ENCODE results near the gene IST1. TPM values are rescaled to one million over a fixed set of nuclear protein-coding genes. Genes with fewer than 3 reads are reported as not detected.

The IST1 gene
- total and polyA plus RNA-seq, 2 donors (not counting 1 experiment from before 2014, with no cell fraction given): 139 to 221 TPM

DNA sequence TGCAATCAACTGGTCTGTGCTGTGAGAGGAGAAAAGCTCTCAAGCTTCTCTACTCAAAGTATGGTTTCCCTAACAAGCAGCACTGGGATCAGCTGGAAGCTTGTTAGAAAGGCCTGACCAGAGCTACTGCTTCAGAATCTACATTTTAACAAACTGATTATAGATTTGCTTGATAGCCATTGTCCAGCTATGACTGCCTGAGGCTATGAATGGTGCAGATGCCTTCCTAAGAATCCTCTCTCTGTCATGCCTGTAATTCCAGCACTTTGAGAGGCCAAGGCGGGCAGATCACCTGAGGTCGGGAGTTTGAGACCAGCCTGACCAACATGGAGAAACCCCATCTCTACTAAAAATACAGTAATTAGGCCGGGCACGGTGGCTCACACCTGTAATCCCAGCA, 76.2 kb downstream of the IST1 start:
- H3K4me1 ChIP-seq (ENCODE audit: control insufficient read depth, extremely low read depth, insufficient read depth, low read length): no peaks in the 10 kb centered on the region
- TF ChIP-seq, protein P1, sequence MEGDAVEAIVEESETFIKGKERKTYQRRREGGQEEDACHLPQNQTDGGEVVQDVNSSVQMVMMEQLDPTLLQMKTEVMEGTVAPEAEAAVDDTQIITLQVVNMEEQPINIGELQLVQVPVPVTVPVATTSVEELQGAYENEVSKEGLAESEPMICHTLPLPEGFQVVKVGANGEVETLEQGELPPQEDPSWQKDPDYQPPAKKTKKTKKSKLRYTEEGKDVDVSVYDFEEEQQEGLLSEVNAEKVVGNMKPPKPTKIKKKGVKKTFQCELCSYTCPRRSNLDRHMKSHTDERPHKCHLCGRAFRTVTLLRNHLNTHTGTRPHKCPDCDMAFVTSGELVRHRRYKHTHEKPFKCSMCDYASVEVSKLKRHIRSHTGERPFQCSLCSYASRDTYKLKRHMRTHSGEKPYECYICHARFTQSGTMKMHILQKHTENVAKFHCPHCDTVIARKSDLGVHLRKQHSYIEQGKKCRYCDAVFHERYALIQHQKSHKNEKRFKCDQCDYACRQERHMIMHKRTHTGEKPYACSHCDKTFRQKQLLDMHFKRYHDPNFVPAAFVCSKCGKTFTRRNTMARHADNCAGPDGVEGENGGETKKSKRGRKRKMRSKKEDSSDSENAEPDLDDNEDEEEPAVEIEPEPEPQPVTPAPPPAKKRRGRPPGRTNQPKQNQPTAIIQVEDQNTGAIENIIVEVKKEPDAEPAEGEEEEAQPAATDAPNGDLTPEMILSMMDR (conservative IDR thresholded peaks at IDR 0.05 in 1 of 2, IDR thresholded peaks at IDR 0.05 in 1 of 2; ENCODE audit: low read depth in 1 of 2, low read length in 2 of 2): no peak
- no peak for TF ChIP-seq EZH2 (IDR thresholded peaks at IDR 0.05; ENCODE audit: low read length, missing control alignments)

GRCh38 chr16:71972356-71972755, 77.0 kb downstream of the IST1 start:
- H3K36me3 ChIP-seq (ENCODE audit: control insufficient read depth, insufficient read depth, low read length): no peaks in the 10 kb centered on the region
- H3K9ac ChIP-seq (ENCODE audit: insufficient read depth, low read length): no peak overlapping the region
- H3K4me1 ChIP-seq (ENCODE audit: control insufficient read depth, extremely low read depth, insufficient read depth, low read length): no peaks in the 10 kb centered on the region
- no peaks in the 10 kb centered on the region for H3K9me3 ChIP-seq (ENCODE audit: control insufficient read depth, insufficient read depth, low read depth, low read length)
- H3K4me3 ChIP-seq (replicated peaks in 1 of 4; ENCODE audit: control extremely low read depth in 1 of 4, insufficient read depth in 1 of 4, low read depth in 3 of 4, low read length in 4 of 4): no peak overlapping the region
- no peak for DNase-seq (ENCODE audit: low read depth in 2 of 2)
- no peak overlapping the region for H3K27ac ChIP-seq (ENCODE audit: insufficient read depth, low read length)
- H2AFZ ChIP-seq (ENCODE audit: low read length): no peak overlapping the region
- H3K79me2 ChIP-seq (ENCODE audit: control insufficient read depth, insufficient read depth, low read length): no peaks in the 10 kb centered on the region
- no peak for TF ChIP-seq EZH2 (IDR thresholded peaks at IDR 0.05; ENCODE audit: low read length, missing control alignments)
- TF ChIP-seq, protein P1 (conservative IDR thresholded peaks at IDR 0.05 in 1 of 2, IDR thresholded peaks at IDR 0.05 in 1 of 2; ENCODE audit: low read depth in 1 of 2, low read length in 2 of 2): no peak
- H3K27me3 ChIP-seq (ENCODE audit: control insufficient read depth, insufficient read depth, low read length): no peaks in the 10 kb centered on the region
- no peaks in the 10 kb centered on the region for H4K20me1 ChIP-seq (ENCODE audit: control insufficient read depth, extremely low read depth, insufficient read depth, low read length)
- no peak overlapping the region for H3K4me2 ChIP-seq (ENCODE audit: extremely low read depth, insufficient read depth, low read length)

More for the DNA sequence above, 76.2 kb downstream of the IST1 start:
- H3K9me3 ChIP-seq (ENCODE audit: control insufficient read depth, insufficient read depth, low read depth, low read length): no peaks in the 10 kb centered on the region
- DNase-seq (ENCODE audit: low read depth in 2 of 2): no peak
- no peak overlapping the region for H3K9ac ChIP-seq (ENCODE audit: insufficient read depth, low read length)
- no peak overlapping the region for H3K4me3 ChIP-seq (replicated peaks in 1 of 4; ENCODE audit: control extremely low read depth in 1 of 4, insufficient read depth in 1 of 4, low read depth in 3 of 4, low read length in 4 of 4)
- H3K27ac ChIP-seq (ENCODE audit: insufficient read depth, low read length): no peak overlapping the region
- H3K79me2 ChIP-seq (ENCODE audit: control insufficient read depth, insufficient read depth, low read length): no peaks in the 10 kb centered on the region
- no peaks in the 10 kb centered on the region for H3K36me3 ChIP-seq (ENCODE audit: control insufficient read depth, insufficient read depth, low read length)
- H2AFZ ChIP-seq (ENCODE audit: low read length): no peak overlapping the region
- no peak overlapping the region for H3K4me2 ChIP-seq (ENCODE audit: extremely low read depth, insufficient read depth, low read length)
- H3K27me3 ChIP-seq (ENCODE audit: control insufficient read depth, insufficient read depth, low read length): no peaks in the 10 kb centered on the region
- no peaks in the 10 kb centered on the region for H4K20me1 ChIP-seq (ENCODE audit: control insufficient read depth, extremely low read depth, insufficient read depth, low read length)

GRCh38 chr16:71973001-71973400, 77.7 kb downstream of the IST1 start:
- no peak for DNase-seq (ENCODE audit: low read depth in 2 of 2)
- H3K36me3 ChIP-seq (ENCODE audit: control insufficient read depth, insufficient read depth, low read length): no peaks in the 10 kb centered on the region
- no peaks in the 10 kb centered on the region for H3K79me2 ChIP-seq (ENCODE audit: control insufficient read depth, insufficient read depth, low read length)
- no peaks in the 10 kb centered on the region for H4K20me1 ChIP-seq (ENCODE audit: control insufficient read depth, extremely low read depth, insufficient read depth, low read length)
- TF ChIP-seq, protein P1 (conservative IDR thresholded peaks at IDR 0.05 in 1 of 2, IDR thresholded peaks at IDR 0.05 in 1 of 2; ENCODE audit: low read depth in 1 of 2, low read length in 2 of 2): no peak
- TF ChIP-seq EZH2 (IDR thresholded peaks at IDR 0.05; ENCODE audit: low read length, missing control alignments): no peak
- no peak overlapping the region for H3K4me3 ChIP-seq (replicated peaks in 1 of 4; ENCODE audit: control extremely low read depth in 1 of 4, insufficient read depth in 1 of 4, low read depth in 3 of 4, low read length in 4 of 4)
- H3K4me1 ChIP-seq (ENCODE audit: control insufficient read depth, extremely low read depth, insufficient read depth, low read length): no peaks in the 10 kb centered on the region
- H2AFZ ChIP-seq (ENCODE audit: low read length): no peak overlapping the region
- no peak overlapping the region for H3K4me2 ChIP-seq (ENCODE audit: extremely low read depth, insufficient read depth, low read length)
- no peak overlapping the region for H3K9ac ChIP-seq (ENCODE audit: insufficient read depth, low read length)
- no peaks in the 10 kb centered on the region for H3K27me3 ChIP-seq (ENCODE audit: control insufficient read depth, insufficient read depth, low read length)
- H3K27ac ChIP-seq (ENCODE audit: insufficient read depth, low read length): no peak overlapping the region
- H3K9me3 ChIP-seq (ENCODE audit: control insufficient read depth, insufficient read depth, low read depth, low read length): no peaks in the 10 kb centered on the region

Measured in fibroblast of lung (primary cell).